ENCODE measurements around the gene RFX2.
"Not testable (repeated sequence)": the region's sequence is repeated elsewhere in the genome, so short reads cannot be mapped to it uniquely, and the experiment has no call there.

RFX2 gene

DNA sequence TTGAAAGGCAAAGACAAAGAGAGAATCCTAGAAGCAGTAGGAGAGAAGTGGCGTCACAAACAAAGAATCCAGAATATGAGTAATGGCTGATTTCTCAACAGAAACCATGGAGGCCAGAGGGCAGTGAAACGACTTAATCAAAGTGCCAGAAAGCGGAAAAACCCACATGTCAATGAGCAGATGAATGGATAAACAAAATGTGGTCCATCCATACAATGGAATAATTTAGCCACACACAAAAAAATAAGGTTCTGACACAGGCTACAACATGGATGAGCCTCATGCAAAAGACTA lies 80.1 kb downstream of the RFX2 start:
- Histone ChIP-seq H3K27me3 (replicated peaks; ENCODE audit: control insufficient read depth, insufficient read depth, low read length) (no peaks in the 10 kb centered on the region), H3K4me3 (replicated peaks; ENCODE audit: low read depth, low read length) (no peak overlapping the region), H3K36me3 (ENCODE audit: control insufficient read depth, insufficient read depth, low read length) (no peaks in the 10 kb centered on the region)
- DNase-seq (ENCODE audit: extremely low read depth, insufficient read length) = no peak
- TF ChIP-seq, protein P1, sequence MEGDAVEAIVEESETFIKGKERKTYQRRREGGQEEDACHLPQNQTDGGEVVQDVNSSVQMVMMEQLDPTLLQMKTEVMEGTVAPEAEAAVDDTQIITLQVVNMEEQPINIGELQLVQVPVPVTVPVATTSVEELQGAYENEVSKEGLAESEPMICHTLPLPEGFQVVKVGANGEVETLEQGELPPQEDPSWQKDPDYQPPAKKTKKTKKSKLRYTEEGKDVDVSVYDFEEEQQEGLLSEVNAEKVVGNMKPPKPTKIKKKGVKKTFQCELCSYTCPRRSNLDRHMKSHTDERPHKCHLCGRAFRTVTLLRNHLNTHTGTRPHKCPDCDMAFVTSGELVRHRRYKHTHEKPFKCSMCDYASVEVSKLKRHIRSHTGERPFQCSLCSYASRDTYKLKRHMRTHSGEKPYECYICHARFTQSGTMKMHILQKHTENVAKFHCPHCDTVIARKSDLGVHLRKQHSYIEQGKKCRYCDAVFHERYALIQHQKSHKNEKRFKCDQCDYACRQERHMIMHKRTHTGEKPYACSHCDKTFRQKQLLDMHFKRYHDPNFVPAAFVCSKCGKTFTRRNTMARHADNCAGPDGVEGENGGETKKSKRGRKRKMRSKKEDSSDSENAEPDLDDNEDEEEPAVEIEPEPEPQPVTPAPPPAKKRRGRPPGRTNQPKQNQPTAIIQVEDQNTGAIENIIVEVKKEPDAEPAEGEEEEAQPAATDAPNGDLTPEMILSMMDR (IDR thresholded peaks at IDR 0.05; ENCODE audit: insufficient read depth, low read length, poor library complexity, severe bottlenecking) = no peak

DNA sequence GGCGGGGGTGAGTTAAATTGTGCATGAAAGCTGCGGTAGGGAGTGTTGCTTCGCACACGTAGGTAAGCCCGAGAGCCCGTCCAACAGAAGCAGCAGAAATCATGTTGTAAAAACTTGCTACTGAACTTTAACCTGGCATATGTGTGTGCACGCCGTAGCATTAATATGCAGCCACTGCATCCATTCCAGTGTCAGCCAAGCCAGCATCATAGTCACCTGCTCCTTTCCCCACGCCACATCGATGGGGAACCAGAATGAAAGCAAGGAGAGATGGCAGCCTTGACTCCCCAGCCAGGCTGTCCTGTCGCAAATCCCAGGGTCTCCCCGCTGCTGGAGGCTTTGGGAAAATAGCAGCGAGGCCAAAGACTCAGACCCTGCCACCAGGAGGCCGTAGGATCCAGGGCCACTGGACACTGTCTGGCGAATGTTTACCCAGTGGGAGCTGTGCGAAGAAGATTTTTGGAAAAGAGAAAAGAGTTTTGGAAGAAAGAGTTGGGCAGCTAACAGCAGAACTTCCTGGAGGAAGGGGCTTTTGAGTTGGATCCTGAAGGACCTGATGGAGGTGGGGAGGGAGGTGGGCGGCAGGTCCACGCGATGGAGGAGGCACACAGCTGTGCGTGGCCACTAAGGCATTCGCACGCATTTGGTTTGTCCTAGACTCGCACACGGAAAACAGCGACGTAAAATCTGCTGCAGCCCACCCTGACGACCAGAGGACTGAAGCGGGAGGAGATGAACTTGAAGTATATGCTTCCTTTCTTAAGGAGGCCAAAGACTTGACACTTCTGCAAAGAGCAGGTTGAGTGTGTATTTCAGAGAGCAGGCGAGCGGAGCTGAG lies 83.7 kb downstream of the RFX2 start:
- Histone ChIP-seq H3K36me3 (ENCODE audit: control insufficient read depth, insufficient read depth, low read length) (no peaks in the 10 kb centered on the region), H3K27me3 (replicated peaks; ENCODE audit: control insufficient read depth, insufficient read depth, low read length) (no peaks in the 10 kb centered on the region), H3K4me3 (replicated peaks; ENCODE audit: low read depth, low read length) (no peak overlapping the region)
- no peak for DNase-seq (ENCODE audit: extremely low read depth, insufficient read length)
- TF ChIP-seq, protein P1 (IDR thresholded peaks at IDR 0.05; ENCODE audit: insufficient read depth, low read length, poor library complexity, severe bottlenecking) = no peak

DNA sequence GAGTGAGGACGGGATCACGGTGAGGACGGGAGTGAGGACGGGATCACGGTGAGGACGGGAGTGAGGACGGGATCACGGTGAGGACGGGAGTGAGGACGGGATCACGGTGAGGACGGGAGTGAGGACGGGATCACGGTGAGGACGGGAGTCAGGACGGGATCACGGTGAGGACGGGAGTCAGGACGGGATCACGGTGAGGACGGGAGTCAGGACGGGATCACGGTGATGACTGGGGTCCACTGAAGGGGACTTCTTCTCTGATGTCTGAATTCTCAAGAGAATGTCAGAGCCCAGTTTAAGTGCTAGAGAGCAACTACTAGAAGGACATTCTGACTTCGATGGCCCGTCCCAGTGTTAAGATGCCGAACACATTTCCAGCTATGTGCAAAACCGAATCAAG lies 85.5 kb downstream of the RFX2 start:
- not testable (repeated sequence) for H3K27me3 ChIP-seq (replicated peaks; ENCODE audit: control insufficient read depth, insufficient read depth, low read length); H3K4me3 ChIP-seq (replicated peaks; ENCODE audit: low read depth, low read length); H3K36me3 ChIP-seq (ENCODE audit: control insufficient read depth, insufficient read depth, low read length); DNase-seq (ENCODE audit: extremely low read depth, insufficient read length)

DNA sequence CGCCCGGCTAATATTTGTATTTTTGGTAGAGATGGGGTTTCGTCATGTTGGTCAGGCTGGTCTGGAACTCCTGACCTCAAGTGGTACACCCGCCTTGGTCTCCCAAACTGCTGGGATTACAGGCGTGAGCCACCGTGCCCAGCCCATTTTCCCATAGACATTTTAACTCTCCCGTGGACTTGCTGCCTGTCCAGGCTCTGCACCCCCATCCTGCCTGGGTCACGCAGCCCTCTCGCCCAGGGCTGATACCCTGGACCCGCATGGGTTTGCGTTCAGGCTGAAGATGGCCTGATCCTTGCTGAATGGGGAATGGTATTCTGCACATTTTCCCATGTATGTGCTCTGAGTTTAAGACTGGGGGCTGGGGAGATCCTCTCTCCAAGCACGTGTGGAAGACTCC lies 86.4 kb downstream of the RFX2 start:
- no peaks in the 10 kb centered on the region for H3K27me3 ChIP-seq (replicated peaks; ENCODE audit: control insufficient read depth, insufficient read depth, low read length)
- DNase-seq (ENCODE audit: extremely low read depth, insufficient read length) = no peak

DNA sequence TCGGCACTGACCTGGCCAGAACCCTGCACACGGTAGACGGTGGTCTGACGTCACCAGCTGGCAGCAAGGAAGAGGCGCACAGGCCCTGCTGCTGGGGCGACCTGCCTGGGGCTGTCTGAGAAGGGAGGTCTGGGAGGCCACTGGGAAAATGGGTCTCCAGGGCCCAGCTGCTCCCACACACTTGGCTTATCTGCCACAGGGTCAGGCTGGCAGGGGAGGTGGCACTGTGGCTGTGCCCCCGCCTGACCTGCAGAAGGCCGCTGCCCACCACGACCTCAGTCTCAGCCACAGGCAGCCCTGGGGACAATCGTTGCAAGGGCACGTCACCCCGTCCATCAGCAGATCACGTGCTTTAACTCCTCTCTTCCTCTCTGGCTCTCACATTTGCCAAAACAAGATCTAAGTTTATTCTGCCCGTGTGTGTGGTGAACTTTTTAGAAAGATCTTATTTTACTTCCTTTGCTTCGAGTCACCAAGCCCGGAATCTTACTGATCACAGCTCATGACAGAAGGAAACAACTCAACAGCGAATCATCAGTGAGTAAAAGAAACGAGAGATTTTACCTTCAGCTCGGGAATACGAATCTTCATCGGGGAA lies 87.1 kb downstream of the RFX2 start:
- no peak overlapping the region for H3K4me3 ChIP-seq (replicated peaks; ENCODE audit: low read depth, low read length)
- DNase-seq (ENCODE audit: extremely low read depth, insufficient read length) = no peak
- no peaks in the 10 kb centered on the region for H3K27me3 ChIP-seq (replicated peaks; ENCODE audit: control insufficient read depth, insufficient read depth, low read length)
- TF ChIP-seq, protein P1 (IDR thresholded peaks at IDR 0.05; ENCODE audit: insufficient read depth, low read length, poor library complexity, severe bottlenecking) = no peak
- H3K36me3 ChIP-seq (ENCODE audit: control insufficient read depth, insufficient read depth, low read length) = no peaks in the 10 kb centered on the region

More for the DNA sequence above, 86.4 kb downstream of the RFX2 start:
- Histone ChIP-seq H3K36me3 (ENCODE audit: control insufficient read depth, insufficient read depth, low read length) (no peaks in the 10 kb centered on the region), H3K4me3 (replicated peaks; ENCODE audit: low read depth, low read length) (no peak overlapping the region)
- TF ChIP-seq, protein P1 (IDR thresholded peaks at IDR 0.05; ENCODE audit: insufficient read depth, low read length, poor library complexity, severe bottlenecking) = no peak

DNA sequence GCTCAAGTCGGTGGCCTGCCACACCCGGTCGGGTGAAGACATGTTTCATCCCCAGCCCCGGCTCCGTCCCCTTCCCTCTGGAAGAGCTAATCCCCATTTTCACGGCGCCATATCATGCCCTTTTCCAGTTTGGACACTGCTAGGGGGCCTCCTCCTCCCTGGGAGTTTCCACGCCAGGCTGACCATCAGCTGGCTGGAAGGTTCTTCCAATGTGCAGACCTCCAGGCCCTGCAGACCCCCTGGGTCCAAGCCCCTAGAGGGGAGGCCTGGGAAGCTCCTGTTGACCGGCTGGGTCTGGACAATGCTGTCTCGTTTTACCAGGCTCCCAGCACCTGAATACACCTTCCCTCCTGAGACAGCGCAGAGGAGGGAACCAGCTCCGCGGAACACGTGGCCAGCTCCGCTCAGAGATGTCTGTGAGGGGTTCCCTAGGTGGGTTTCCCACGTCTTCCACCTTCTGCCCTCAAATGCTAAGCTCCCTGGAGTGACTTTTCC lies 87.7 kb downstream of the RFX2 start:
- TF ChIP-seq, protein P1 (IDR thresholded peaks at IDR 0.05; ENCODE audit: insufficient read depth, low read length, poor library complexity, severe bottlenecking) = no peak
- H3K36me3 ChIP-seq (ENCODE audit: control insufficient read depth, insufficient read depth, low read length) = no peaks in the 10 kb centered on the region
- no peak for DNase-seq (ENCODE audit: extremely low read depth, insufficient read length)
- no peak overlapping the region for H3K4me3 ChIP-seq (replicated peaks; ENCODE audit: low read depth, low read length)
- H3K27me3 ChIP-seq (replicated peaks; ENCODE audit: control insufficient read depth, insufficient read depth, low read length) = no peaks in the 10 kb centered on the region
